GM18907 (cell line): Measurements from ENCODE around the gene REXO5.
"Not testable (repeated sequence)": the region's sequence is repeated elsewhere in the genome, so short reads cannot be mapped to it uniquely, and the experiment has no call there.

ENCODE experiments used
- ATAC-seq: cut with Tn5 transposase; IDR thresholded peaks from one replicate; pipeline ENCODE4 v1.9.1; 2021; ENCODE audit warnings: mild to moderate bottlenecking, moderate library complexity; ENCODE audit not compliant: unreplicated experiment

REXO5 gene

DNA sequence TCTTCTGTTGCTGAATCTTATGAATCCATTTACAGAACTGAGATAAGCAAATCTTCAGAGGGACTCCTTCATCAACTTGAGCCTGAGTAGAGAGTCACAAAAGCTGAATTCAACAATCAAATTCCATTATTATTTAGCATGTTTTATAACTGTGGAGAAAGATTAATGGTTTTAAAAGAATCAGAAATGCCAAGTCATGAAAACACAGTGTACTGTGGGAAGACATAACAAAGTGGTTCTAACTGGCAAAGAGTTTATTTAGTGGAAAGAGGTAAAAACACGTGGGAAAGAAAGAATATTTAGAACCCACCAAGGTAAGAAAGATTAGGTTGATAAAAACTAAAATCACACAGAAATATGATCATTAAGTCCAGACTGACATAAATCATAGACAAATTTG lies 5.0 kb upstream of the REXO5 start:
- ATAC-seq, result no peak

DNA sequence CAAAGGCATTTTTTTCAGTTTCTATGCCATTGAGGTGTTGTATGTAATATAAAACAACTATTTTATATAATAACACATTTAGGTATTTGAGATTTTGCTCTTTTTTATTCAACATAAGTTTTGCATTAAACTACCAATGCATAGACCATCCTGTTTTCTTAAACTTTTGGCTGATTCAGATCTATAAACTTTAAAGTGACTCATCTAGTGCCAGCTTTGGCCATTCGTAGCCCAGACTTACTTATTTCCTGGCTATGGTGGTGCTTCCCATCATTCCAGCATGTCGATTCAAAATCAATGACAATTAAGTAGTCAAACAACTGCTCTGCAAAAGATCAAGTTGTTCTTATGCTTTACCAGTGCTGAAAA lies 3.2 kb upstream of the REXO5 start:
- ATAC-seq, result no peak

DNA sequence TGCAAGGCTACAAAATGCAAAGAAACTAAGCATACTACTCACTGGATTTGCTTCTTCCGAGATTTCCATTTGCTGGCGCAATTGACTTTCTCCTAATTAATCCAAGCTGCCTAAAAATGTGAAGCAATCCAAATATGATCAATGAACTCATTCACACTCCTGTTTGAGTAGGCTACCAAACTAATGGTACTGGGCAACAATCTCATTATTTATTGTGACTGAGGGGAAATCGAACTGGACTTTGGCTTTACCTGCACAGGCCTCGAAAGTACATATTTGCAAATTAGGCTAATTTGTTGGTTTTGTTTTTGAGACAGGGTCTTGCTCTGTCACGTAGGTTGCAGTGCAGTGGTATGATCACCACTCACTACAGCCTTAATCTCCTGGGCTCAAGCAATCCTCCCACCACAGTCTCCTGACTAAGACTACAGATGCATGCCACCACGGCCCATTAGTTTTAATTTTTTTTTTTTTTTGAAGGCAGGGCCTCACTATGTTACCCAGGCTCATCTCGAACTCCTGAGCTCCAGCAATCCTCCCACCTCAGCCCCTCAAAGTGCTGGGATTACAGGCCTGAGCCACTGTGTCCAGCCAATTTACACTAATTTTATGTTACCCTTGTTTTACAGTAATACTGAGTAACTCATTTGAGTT lies 2.6 kb upstream of the REXO5 start:
- no peak for ATAC-seq

DNA sequence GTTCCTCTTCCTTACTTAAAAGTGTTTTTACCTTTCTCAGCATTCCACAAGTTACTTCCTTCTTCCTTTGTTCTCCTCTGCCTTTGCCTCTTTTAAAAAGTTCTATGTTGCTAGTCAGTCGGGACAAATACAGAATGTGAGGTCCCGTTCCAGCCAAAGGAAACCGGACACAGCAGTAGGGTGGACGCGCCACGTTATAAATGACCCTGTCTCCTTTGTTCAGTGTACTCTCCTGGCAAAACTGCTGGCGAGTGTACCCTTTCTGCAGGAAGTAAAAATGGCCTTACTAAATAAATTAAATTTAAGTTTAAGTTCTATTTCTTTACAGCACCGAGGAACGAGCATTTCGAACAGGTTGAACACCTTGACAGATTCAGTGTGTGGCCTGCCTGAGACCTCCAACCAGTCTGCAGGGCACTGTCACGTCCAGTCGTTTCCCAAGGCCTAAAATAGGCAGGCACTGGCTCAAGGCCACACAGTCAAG lies 601 bp upstream of the REXO5 start:
- ATAC-seq, result not testable (repeated sequence)

DNA sequence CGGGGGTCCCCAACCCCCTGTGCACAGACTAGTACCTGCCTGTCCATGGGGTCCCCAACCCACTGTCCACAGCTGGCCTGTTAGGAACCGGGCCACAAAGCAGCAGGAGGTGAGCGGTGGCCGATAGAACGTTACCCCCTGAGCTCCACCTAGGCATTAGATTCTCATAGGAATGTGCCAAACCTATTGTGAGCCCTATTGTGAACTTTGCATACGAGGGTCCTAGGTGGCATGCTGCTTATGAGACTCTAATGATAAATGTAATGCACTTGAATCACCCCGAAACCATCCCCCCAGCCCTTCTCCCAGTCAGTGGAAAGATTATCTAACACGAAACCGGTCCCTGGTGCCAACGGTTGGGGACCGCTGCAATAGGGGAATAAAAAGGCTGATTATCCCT lies 1.5 kb downstream of the REXO5 start:
- ATAC-seq, result no peak

DNA sequence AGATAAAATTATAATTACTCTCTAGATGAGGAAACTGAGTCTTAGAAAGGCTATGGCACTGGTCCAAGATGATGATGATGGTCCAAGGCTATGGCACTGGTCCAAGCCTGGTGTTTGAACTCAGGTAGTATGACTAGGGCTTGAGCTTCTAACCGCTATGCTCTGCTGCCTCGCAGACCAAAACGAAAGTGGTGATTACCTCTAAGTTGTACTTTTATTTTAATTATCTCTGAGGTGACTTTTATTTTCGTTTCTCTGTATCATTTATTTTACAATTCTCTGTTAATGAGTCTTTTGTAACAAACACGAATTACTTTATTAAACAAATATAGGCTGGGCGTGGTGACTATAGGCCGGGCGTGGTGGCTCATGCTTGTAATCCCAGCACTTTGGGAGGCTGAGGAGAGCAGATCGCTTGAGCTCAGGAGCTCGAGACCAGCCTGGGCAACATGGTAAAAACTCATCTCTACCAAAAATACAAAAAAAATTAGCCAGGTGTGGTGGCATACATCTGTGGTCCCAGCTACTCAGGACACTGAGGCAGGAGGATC lies 5.6 kb downstream of the REXO5 start:
- ATAC-seq, result no peak

DNA sequence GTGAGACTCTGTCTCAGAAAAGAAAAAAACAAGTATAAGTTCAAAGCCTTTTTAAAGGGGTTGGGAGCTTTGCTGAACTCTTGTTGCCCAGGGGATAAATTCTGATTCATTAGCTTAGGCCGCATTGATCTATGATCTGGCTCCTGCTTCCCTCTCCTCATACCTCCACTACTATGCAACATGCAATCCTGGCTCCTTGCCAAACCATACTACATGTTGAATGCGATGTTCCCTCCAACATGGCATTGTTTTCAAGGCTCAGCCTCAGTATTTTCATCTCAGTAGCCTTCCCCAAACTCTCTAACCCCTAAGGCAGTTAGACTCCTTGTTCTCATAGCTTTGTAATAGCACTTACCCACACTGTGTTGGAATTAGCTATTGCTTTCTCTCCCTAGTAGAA lies 6.2 kb downstream of the REXO5 start:
- no peak for ATAC-seq

DNA sequence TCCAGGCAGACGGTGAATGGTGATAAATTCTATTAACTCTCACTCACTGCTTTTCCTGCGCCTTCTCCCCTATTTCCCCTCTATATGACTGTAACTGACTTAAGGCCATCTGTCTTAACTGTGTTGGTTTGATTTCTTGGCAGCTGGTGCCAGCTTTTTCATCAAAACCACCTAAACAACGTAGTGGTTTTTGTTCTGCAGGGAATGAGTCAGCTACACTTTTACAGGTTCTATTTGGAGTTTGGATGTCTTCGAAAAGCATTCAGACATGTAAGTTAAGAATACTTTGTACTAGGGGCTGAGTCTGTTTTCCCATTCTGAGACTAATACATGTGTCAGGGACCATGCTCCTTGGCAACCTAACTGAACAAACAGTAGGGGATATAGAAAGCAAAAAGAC lies 8.5 kb downstream of the REXO5 start:
- no peak for ATAC-seq

DNA sequence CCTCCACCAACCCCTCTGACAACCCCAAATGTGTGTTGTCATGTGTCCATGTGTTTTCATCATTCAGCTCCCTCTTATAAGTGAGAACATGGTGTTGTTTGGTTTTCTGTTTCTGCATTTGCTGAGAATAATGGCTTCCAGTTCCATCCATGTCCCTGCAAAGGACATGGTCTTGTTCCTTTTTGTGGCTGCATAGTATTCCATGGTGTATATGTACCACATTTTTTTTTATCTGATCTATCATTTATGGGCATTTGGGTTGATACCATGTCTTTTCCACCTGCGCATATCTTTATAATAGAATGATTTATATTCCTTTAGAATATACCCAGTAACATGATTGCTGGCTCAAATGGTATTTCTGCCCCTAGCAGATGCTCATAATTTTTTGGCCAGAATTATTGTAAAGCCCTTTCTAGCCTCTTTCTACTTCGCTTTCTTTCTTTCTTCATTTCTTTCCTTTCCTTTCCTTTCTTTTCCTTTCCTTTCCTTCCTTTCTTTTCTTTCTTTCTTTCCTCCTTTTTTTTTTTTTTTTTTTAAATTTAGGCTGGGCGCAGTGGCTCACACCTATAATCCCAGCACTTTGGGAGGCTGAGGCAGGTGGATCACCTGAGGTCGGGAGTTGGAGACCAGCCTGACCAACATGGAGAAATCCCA lies 12.7 kb downstream of the REXO5 start:
- ATAC-seq, result no peak

DNA sequence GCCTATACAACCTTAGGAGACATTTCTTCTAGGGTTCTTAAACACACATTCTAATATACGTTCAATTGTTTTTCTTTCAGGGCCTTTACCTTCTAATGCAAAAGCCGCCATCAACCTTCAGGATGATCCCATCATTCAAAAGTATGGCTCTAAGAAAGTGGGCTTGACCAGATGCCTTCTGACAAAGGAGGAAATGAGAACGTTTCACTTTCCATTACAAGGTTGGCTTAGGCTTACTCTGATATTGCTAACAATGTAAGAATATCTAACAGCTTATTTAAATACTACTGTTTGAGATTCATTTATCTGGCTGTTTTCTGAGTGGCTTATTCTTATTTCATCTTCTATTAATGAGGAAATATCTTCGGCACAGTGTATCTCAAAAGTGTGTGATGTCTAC lies 15.4 kb downstream of the REXO5 start:
- ATAC-seq, result no peak

DNA sequence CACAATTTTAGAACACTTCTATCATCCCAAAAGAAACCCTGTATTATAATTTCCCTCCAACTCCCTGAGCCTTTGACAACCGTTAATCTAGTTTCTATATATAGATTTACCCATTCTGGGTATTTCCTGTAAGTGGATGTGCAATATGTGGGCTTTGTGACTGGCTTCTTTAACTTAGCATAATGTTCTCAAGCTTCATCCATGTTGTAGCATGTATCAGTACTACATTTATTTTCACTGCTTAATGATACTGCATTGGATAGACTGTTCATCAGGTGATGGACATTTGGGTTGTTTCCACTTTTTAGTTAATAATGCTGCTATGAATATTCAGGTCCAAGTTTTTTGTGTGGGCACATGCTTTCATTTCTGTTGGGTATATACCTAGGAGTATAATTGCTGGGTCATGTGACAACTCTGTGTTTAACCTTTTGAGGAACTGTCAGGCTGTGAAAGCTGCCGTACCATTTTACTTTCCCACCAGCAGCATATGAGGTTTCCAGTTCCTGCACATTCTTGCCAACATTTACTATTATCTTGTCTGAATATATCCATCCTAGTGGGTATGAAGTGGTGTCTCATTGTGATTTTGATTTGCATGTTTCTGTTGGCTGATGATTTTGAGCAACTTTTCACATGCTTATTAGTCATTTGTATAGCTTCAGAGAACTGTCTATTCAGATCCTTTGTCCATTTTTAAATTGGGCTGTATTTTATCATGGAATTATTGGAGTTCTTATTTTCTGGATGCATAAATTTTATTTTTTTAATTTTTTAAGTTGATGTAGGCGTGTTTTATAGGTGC lies 16.4 kb downstream of the REXO5 start:
- ATAC-seq, result no peak

DNA sequence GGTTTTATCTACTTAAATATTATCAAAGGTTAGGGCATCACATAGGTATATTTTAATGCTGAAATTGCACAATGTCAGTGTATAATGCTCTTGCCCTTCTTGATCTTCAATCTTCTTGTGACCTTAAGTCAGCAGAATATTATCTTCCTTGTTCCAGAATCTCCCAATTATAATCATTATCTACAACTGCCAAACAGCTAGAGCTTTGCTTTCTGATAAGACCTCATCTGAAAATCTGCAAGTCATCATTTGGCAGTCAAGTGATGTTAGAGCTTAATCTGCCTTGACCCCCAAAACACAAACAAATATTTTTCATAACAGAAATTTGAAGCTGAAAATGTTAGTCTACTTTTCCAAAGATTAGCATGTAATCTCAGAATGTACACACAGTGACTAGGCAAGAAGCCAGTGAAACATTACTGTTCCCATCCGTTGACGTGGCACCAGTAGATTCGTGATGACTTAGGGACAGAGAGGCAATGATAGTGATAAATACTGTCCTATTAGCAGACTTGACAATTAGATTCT lies 19.8 kb downstream of the REXO5 start:
- ATAC-seq, result no peak

DNA sequence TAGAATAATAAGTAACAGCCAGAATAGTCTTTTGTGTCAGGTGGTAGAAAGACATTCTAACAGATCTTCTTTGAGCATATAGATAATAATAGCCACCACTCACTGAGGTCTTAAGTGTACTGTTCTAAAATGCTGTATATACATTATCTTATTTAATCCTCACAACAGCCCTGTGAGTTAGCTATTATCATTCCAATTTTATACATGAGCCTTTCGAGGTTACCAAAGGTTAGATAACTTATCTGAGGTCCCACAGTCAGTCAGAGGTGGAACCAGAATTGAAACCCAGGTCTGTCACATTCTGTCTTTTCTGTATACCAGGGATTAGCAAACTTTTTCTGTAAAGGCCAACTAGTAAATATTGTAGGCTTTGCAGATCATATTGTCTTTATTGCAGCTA lies 23.2 kb downstream of the REXO5 start:
- ATAC-seq, result no peak

DNA sequence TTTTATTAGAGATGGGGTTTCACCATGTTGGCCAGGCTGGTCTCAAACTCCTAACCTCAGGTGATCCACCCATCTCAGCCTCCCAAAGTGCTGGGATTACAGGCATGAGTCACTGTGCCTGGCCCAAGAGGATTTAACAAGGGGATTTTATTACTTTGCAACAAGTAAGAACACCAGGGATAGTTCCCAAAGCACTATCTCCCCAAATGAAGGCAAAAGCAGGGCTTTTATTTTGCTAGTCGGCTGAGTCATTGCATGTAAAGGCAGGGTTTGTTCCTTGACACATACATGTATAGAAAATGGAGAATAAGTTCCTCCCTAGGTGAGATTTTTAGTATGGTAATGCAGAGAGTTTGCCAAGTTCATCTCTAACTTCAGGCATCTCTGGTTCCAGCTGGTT lies 24.0 kb downstream of the REXO5 start:
- ATAC-seq, result no peak

DNA sequence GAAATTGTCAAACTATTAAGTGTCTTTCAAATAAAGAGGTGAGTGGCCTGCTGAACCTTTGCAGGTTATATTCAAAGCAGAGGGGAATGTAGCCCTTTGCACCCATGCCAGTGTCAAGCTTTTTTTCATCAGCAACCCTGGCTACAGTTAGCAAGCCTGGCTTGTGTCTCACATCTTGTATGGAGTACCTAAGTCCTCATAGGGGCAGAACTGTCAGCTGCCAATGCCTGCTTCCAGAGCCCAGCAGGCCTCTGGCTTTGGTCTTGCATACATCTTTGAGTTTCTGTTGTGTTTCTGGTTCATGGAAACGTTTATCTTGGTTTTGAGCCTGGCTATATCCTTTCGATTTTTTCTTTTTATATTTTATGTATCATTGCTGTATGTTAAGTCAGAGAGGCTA lies 26.8 kb downstream of the REXO5 start:
- ATAC-seq, result no peak

DNA sequence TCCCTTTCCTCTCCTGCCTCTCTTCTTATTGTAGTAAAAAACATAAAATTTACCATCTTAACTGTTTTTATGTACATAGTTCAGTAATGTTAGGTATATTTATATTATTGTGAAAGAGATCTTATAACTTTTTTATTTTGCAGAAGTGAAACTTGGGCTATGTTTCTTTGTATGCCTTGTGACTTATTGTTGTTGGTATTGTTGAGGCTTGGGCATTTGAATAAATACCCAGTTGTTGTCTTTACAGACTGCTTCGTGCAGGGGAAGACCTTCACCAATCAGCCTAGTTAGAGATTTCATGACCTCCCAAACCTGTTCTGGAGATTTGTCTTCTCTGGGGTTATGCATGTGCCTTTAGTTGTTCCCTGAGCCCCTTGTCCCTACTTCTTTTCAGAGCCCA lies 31.9 kb downstream of the REXO5 start:
- no peak for ATAC-seq

DNA sequence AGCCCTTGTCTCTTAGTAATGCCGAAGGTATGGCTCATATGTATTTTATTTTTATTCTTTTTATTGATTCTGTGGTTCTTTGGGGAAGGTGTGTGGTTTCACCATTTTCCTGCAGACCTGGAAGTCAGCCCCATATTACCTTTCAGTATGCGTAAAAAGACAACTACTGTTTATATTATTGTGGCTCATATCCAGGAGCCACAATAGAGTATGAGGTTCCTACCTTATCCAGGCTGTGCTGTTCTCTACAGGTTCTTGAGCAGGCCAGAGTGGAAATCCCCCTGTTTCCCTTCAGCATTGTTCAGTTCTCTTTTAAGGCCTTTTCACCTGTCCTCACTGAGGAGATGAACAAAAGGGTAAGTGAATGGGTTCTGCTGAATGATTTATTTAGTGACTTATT lies 33.2 kb downstream of the REXO5 start:
- no peak for ATAC-seq

DNA sequence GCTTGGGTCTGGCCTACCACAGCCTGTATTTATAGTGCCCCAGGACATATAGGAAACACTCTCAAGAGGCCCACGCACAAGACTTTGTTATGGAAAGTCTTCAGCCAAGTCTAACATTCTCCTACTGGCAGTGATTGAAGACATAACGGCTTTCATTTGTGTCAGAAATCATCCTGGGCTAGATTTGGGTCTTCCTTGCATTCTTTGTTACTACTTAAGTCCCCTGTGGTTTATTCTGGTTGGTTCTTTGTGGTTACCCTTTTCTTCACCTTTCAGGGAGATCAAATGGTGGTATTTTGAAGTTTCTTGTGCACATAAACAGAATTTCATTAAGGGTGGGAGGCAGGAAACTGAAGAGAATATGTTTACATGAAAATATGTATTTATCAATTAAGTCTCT lies 37.7 kb downstream of the REXO5 start:
- ATAC-seq, result no peak

DNA sequence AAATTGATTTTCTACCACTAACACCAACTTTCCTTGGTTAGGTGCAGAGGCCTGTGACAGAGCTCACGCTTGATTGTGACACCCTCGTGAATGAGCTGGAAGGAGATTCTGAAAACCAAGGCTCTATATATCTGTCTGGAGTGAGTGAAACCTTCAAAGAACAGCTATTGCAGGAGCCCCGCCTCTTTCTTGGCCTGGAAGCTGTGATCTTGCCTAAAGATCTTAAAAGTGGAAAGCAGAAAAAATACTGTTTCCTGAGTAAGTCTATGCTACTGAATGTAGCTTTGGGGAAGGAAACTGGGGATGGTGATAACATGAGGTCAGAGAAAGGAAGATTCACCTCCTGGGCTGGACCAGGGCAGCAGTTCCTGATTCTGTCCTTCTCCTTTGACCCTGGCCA lies 38.3 kb downstream of the REXO5 start:
- no peak for ATAC-seq

DNA sequence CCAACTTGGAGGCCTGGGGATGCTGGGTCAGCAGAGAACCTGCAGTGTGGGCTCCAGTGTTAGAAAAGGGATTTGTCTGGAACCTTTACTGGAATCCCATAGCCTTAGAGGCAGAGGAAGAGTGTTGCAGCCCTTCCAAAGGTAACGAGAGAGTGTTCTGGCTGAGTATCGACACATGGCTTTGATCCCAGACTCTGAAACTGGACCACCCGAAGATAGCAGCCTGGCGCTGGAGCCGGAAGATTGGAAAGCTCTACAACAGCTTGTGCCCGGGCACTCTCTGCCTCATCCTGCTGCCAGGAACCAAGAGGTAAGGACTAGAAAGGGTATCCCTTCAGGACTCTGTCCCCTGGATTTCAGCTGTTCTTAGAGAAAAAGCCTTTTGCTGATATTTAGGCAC lies 39.7 kb downstream of the REXO5 start:
- ATAC-seq, result no peak

DNA sequence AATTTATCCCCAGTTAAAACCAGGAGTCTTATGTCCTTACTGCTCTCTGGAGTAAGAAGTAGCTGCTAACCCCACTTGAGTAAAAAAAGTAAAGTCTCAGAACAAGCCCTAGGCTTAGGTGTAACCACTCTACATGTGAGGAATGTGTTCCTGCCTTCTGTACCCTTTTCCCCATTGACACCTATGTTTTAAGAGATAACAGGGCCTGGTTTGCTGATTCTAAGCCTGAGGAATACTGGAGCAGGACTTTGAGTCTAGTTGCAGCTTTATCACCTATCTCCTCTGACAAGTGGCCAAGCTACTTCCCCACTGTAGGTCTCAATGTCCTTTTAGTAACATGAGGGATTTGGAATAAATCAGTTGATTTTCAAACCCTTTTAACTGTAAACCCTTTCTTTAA lies 40.2 kb downstream of the REXO5 start:
- no peak for ATAC-seq

DNA sequence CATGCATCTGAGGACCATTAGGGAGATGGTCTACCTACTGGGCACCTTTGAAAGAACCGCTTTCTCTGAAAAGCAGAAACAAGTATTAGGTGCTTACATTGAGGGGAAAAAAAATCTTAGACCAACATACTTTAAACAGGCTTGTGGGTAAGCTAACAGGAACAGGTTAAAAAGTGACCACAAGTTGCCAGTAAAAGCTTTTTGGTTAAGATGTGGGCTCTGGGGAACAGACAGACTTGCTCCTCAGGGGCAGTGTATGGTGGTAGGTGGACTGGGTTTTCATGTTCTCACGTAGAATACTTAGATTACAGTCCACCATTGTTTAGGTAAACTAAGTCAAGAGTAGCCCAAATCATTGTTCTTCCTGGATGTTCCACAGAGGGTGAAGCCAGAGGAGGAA lies 41.2 kb downstream of the REXO5 start:
- ATAC-seq, result no peak
